Activated CD4-positive, CD25-positive, alpha-beta regulatory T cell treated with anti-CD3 and anti-CD28 coated beads, Interleukin-2, amount 50 U/mL, for 16 hours (primary cell): ENCODE data around the gene PAMR1.

ENCODE experiments used
- DNase-seq: peaks from one replicate; pipeline ENCODE4 v3.0.0-alpha.2; 2020; ENCODE audit warnings: low read depth, low spot score

Gene PAMR1

DNA sequence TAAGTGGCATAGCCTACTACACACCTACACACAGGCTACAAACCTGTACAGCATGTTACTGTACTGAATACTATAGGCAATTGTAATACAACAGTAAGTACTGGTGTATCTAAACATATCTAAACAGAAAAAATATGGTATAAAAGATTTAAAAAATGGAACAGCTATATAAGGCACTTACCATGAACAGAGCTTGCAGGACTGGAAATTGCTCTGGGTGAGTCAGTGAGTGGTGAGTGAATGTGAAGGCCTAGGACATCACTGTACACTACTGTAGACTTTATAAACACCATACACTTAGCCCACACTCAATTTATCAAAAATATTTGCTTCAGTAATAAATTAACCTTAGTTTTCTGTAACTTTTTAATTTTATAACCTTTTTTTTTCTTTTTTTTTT is 24.7 kb downstream of the PAMR1 start:
- no peak for DNase-seq

DNA sequence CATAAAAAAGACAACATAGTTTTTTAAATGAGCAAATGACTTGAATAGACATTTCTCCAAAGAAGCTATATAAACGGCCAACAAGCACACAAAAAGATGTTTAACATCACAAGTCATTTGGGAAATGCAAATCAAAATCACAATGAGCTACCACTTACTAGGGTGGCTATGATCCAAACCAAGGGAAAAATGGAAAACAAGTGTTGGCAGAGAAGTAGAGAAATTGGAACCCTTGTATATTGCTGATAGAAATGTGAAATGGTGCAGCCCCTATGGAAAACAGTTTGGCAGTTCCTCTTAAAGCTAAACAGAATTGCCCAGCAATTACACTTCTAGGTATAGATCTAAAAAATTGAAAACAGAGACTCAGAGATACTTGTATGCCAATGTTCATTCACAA is 29.0 kb downstream of the PAMR1 start:
- DNase-seq, result no peak

DNA sequence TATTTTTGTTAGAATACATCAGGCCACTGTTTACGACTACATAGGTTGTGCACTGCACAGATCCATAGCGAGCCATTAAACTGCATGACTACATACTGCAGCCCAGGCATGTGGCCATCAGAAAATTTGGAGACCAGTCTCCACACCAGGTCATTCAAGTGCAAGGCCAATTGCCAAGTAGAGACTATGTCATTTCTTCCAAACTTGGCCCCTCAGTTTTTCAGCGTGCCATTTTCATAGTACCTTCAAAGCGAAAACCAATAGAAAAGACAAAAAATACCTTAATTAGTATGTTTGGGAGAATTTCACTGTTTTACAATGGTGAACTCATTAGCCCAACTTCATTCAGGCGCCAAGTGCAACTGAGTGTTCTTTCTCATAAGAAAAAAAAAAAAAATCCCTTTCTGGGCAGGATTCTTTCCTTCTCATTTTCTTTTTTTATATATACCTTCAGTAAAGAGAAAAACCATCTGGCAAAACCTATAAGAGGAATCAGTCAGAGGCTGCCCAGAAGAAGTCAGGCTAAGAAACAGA is 30.4 kb downstream of the PAMR1 start:
- no peak for DNase-seq

DNA sequence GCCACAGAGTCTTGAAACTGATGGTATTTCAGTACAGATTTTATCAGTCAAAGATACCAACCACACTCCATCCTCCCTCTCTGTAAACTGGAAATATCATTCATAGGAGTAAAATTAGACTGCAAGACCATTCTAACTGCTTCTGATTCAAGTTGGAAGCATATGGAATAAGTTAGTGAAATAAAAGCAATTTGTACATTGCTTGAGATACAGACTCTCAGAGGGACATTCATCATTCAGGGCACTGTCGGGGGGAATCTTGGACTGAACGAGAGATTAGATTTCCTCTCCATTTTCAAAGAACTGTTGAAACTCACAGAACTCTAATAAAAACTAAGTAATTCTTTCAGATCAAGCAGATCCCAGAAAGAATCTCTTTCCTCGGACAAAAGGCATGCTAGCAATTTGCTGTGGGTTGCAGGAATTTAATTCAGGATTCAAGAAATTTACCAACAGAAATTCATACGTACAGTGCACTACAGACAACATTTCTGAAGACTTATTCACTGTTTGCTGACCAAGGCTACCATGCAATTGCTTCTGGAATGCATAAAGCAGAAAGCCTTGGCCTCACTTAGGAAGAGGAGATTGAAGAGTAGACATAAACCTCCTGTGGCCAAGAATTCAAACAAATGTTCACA is 34.1 kb downstream of the PAMR1 start:
- DNase-seq, result no peak

DNA sequence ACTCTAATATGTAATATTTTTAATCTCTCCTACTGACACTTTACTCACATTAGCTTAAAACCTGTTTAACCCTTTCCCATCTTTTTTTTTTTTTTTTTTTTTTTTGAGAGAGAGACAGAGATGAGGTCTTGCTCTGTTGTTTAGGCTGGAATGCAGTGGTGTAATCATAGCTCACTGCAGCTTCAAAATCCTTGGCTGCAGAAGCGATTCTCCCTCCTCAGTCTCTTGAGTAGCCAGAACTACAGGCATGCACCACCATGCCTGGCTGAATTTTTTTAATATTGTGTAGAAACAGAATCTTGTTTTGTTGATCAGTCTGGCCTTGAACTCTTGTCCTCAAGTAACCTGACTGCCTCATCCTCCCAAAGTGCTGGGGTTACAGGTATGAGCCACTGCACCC is 37.3 kb downstream of the PAMR1 start:
- no peak for DNase-seq

DNA sequence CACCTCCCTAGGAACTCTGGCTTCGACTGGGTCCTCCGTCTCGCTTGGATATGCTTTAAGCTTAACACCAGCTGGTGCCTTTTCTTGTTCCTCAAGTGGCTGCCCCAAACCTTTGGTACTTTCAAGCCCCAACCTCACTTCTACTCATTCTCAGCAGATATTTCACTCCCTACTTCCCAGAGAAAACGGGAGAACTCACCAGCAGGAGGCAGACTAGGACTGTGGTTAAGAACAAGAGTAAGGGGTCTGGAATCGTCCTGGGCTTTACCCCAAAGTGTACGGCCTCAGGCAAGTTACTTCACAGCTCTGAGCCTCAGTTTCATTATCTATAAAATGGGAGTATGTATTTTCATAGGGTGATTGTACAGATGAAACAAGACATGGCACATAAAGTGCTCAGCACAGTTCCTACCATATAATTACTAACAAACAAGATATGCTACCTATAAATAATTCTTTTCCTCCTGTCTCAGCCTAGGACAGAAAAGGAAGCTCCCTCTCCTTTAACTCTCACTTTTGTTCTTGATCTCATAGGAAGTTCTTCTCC is 37.8 kb downstream of the PAMR1 start:
- DNase-seq, result no peak

DNA sequence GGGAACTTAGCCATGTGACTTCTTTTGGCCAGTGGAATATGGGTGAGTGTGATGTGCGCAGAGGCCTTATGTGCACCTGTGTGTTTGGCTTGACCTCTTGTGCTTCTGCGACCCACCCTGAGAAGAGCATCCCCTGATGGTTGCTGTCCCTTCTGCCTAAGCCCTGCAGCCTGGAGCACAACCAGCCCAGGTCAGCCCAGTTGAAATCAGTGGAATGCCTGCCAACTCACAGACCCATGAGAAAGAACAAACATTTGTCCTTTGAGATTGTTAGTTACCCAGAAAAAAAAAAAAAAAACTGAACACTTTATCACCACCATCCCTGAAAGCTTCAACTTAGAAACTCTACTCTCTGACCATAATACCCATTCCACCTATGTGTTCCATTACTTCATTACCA is 38.5 kb downstream of the PAMR1 start:
- no peak for DNase-seq

DNA sequence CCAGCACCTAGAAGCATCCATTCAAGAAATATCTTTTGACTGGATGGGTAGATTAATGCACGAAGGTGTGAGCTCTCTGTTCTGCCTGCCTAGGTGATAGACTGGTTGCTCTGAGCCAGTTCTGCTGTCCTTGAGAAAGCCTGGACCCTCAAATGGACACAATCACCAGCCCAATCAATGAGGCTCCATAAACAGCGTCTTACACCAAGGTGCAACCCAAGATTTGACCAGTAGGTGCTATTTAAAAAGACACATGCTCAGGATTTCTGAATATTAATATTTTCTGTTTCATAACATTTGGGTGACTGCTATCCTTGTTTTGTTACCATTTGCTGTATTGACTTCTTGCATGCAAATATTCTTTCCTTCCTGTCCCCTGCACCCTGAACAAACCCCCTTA is 39.0 kb downstream of the PAMR1 start:
- no peak for DNase-seq

DNA sequence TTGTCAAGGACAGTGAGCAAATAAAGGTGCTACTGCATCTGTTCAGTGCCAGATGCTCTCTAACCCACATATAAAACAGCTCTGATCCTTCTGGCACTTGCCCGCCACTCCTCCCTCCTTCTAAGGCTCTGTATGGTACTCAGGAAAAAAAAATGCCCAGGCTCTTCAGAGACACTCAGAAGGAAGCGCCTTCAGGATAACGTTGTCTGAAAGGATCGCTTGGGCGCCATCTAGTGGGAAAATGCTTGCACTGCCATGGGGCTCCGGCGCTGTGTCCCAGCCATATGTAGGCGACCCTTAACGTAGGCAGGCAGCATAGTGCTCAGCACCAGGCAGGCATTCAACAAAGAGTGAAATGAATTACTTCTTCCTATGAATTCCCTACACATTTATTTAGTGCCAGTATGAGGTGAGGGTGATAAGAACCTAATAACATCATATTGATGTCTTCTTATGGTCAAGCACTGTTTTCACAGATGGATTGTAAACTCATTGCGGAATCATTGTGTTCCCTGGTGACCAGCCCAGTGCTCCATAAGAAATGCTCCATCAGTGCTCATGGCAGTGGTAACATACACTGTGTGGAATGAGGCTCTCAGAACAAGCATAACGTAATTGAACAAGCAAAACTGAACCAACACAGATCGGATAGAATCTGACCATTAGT is 39.6 kb downstream of the PAMR1 start:
- peak; percentile 46 for DNase-seq

DNA sequence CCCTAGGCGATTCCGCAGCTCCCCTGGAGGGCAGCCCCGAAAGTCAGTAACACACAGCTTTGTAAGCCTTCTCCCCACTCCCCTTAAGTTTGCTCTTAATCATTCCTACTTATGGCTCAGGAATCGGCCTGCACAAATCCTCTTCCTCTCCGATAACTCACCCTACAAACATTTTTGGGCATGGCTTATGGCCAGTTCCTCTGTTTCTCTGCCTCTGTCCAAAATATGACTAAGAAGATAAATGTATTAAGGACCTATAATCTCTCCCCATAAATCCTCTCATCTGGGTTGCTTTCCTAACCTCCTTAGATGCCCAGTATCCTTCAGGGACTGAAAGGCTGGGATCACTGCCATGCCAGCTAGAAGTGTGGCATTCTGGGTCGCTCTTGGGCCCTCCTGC is 41.0 kb downstream of the PAMR1 start:
- no peak for DNase-seq

DNA sequence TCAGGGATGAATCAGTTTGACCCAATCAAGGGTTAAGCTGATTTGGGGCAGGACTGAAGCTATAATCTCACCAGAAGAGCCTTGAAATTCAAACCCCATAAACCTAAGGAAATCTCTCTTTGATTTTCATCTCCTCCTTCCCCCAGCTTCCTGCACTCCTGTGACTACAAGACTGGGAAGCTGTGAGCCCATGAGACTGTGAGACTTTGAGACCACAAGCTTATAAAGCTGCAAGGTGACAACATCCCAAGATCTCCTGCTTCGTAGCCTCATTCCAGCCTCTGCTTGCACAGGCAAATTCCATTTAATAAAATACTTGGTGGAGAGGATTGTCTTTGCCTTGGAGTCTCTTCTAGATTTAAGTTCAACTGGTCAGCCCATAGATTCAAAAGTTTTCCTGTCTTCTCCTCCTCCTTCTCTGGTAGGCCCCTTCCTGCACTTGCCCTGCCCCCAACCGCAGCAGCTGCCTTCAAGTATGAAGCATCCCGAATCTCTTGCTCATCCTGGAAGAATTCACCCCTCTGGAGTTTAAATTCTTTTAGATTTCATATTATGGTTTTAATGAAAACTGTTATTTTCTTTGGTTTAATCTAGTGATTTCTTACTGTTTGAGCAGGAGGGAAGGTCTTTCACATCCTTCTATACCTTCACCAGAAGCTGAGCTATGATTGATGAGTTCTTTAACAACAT is 42.1 kb downstream of the PAMR1 start:
- no peak for DNase-seq

DNA sequence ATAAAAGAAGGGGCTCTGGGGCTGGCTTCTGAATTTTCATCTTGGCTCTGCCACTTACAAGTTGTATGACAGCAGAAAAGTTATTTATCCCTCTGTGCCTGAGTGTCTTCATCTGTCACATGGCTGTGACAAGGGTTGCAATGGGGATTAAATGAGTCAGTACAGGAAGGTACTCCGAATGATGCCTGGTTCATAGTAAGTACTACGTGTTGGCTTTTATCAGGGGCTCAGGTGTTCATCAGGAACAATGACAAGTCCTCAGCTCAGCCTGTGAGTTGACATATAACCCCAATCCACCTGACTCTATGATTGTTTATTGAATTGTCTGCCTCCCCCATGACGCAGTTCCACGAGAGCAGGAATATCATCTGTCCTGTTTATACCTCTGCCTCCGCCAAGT is 45.7 kb downstream of the PAMR1 start:
- no peak for DNase-seq

DNA sequence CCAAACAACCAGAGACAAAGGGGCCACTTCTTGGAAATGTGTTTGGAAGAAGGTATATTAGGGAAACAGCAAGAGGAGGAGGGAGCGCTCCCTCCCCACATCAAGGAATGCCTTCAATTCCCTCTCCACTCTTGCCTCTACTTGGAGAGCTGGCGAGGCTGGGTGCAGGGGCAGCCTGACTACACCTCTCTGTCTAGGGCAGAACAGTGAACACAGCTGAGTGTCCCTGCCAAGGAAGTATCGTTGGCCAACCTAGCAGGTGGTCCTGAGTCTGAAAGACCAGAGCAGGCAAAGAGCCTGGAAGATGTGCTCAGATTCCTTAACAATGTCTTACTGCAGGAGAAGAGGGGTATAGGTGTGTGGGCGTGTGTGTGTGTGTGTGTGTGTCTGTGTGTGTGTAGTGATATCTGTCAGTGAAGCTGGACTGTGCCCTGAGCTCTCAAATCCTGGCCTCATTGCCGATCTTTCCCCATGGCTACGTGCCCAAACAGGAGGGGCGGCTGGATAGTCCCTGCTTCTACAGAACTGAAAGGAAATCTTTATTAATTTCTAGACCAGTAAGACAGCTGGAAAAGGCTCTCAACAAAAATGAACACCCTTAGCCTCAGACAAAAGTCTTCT is 46.8 kb downstream of the PAMR1 start:
- no peak for DNase-seq

DNA sequence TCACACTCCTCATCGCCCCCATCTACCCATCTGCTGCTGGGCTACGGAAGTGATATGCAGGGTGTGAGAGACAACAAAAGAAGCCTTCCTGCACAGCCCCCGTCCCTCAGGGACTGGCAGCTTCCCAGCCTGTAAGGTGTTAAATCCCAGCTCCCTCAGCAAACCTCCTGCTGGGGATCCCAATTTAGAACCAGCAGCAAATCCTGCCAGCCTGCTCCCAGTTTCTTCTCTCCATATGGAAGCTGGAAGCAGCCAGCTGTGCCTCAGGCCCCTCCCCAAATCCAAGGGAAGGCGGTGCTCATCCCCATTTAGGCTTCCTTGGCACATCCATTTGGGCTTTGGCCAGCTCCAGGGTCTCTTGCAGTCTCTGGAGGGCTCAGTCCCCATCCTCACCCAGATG is 47.5 kb downstream of the PAMR1 start:
- no peak for DNase-seq

DNA sequence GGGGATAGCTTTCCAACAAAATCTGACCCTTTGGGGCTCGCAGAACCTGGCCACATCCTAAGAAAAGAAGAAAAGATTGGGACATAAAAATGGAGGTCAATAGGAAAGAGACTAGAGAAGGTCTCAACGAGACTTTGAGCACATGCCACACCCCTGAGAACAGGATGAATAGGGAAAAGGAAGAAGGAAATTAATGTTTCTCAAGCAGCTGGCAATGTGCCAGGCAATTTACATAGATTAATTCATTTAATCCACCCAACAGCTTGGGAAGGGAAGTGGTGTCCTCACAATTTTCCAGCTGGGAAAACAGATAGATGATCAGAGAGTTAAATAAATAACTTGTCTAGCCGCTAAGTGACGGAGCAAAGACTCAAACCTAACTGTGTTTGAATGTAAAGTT is 50.7 kb downstream of the PAMR1 start:
- no peak for DNase-seq

DNA sequence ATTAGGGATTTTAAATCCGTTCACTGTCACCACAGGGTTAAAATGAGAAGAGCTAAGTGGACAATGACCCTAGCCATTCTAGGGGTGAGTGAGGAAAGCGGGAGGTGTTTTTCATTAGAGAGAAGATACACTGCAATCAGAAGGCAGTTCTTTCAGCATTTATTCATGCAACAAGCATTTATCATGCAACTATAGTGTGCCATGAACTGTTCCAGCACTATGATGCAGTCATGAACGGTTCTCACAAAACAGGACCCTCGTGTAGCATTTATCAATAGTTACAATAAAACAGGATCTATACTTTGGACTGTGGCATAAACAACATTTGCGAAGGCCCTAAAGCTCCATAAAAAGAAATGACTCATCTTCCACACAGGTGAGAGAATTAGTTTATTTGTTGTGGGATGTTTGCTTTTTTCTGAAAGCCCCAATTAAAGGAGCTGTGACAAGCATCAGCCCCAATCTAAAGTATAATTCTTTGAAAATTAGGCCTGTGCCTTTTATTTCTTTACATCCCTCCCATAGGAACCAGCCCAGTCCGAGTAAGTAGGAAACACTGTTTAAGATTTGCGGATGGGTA is 51.5 kb downstream of the PAMR1 start:
- DNase-seq, result no peak

DNA sequence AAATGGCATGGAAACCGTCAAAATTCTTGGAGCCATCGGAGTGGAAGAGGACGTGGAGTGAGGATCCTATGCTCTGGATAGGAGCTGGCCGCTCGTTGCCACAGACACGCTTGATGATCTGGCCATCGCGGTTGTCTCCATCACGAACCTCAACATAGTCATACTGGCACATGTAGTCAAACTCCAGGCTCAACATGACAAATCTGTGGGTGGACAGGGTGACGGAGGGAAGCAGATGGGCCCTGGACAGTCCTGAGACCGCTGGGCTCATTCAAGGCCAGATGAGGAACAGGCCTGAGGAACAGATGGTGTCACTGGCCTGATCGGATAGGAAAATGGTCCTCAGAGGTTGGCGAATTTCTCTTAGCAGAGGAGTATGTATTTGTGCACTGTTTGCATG is 54.8 kb downstream of the PAMR1 start:
- no peak for DNase-seq

DNA sequence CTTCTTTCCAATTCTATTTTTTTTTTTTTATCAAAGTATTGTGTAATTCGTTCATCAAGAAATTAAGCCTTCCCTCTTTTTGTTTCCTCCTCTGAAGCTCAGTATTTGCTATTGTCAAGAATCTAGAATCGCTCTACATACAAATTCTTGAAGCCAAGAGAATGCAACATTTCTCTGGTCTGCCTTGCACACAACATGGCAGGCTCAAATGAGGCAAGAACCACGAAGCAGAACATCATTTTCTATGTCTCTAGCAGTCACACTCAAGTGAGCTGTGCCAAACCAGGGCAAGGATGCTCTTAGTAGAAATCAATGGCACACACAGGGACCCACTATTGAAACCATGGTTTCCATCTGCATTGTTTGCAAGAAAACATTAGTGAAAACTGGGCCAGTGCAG is 59.4 kb downstream of the PAMR1 start:
- no peak for DNase-seq

DNA sequence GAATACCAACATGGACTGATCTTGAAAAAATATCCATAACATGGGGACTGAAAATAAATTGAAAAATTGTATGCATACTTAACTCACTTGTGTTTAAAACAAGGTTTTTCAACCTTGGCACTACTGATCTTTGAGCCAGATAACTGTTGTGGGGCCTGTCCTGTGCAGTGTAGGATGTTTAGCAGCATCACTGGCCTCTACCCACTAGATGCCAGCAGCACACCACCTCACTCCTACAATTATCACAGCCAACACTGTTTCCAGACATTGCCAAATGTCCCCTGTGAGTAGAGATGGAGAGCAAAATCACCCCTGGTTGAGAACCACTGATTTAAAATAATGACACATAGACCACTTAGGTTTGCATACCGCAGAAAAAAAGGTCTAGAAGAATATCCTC is 61.1 kb downstream of the PAMR1 start:
- no peak for DNase-seq

DNA sequence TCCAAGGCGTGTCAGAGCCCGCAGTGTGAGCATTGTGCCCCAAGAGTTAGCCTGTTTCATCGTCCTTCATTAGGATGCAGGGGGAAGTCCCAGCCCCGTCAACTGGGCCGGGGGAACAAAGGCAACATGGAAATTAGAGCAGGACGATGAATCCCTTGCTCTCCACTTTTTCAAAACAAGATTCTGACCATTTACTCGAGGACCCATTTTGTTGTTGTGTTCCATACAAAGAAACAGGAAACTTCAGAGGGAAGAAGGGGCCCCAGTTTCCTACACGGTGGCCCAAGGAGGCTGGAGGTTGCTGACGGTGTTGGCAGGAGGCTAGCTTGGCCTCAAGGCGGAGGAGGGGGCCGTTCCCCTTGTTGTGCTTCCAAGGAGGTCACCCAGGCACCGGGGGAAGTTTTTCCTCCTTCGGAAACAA is 62.1 kb downstream of the PAMR1 start:
- no peak for DNase-seq

DNA sequence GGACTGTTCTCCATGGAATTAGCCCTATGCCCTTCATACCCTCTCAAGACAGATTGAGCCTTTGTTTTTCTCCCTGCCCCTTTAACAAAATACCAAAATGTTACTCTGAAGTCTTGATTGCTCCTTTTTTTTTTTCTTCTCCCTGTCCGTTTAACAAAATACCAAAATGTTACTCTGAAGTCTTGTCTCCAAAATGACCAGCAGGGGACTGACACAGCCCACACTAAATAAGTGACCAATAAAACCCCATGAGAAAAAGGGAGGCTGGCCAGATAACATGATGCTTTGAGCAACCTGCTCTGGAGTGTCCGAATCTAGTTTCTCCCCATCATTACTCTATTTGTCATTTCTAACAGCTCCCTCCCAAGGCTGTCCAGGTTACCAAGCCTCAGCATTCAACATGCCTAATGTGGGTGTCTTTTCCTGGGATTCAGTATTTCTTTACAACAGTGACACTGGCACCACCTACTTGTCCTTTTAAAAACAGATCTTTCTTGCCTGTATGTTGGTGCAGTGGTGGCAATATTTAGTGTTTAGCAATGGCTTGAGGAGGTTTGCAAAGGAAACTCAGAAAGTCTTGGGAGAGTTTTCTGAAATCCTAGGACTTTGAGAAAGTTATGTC is 63.4 kb downstream of the PAMR1 start:
- DNase-seq, result no peak
